A204.1 (cell line): ENCODE results near the gene PCNX3.
"Not testable (repeated sequence)": the region's sequence is repeated elsewhere in the genome, so short reads cannot be mapped to it uniquely, and the experiment has no call there.

Experiments
- FAIRE-seq: peaks from 2 replicates; lab custom pipeline; 2012; peaks lifted over from hg19 to GRCh38; lab: Jason Lieb, UNC

Gene PCNX3

DNA sequence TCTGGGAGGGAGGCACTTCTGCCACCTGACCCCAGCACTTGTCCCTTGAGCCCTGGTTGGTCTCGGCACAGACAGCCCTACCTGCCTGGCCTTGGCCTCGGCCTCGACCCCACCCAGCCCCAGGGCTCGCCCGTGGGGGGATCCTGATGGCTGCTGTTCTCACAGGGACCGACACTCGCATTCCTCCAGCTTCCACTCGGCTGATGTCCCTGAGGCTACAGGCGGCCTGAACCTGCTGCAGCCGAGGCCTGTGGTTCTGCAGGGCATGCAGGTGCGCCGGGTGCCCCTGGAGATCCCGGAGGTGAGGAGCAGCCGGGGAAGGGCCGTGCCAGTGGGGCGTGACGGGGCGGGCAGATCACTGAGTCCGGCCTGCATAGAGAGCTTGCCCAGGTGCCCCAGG, 5.1 kb downstream of the PCNX3 start:
- FAIRE-seq: no peak

GRCh38 chr11:65621460-65621859, 5.9 kb downstream of the PCNX3 start:
- FAIRE-seq: no peak

- no peak for FAIRE-seq
Observed at GRCh38 chr11:65622011-65622410, 6.4 kb downstream of the PCNX3 start.

DNA sequence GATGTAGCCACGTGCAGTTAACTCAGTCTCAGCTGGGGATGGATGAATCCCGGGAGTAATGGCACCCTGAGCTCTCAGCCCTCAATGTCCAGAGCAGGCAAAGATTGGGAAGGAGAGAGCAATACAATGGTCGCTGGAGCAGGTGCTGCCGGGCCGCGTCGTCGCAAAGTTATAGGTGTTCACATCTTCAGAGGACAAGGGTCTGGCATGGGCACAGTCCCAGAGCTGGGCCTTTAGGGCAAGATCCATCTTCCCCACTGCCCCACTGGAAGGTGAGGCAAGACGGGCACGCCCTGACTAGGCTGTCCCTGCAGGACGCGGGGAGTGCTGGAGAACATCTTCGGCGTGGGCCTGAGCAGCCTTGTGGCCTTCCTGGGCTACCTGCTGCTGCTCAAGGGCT, 7.6 kb downstream of the PCNX3 start:
- no peak for FAIRE-seq

DNA sequence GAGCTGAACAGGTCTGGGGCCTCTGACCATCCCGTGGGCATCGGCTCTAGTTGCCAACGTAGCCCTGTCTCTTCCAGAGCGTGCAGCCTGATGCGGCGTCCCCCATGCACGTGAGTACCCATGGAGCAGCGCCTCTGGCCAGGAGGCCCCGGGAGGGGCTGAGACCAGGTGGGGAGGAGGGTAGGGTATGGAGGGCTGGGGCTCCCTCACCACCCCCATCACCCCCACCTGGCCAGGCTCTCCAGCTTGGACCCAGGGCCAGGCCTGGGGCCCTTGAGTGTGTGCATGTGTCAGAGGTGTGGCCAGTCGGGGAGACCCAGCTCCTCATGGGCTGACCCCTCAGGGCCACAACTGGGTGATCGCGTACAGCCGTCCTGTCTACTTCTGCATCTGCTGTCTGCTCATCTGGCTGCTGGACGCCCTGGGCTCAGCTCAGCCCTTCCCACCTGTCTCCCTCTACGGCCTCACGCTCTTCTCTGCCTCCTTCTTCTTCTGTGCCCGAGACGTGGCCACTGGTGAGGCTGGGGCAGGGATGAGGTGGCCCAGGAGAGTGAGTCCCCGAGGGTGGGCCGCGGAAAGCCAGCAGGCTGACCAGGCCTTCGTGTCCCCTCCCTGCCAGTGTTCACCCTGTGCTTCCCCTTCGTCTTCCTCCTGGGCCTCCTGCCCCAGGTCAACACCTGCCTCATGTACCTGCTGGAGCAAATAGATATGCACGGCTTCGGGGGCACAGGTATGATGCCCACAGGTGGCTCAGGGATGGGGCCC, 8.5 kb downstream of the PCNX3 start:
- no peak for FAIRE-seq

- no peak for FAIRE-seq
Observed at GRCh38 chr11:65624931-65625627, 9.5 kb downstream of the PCNX3 start.

DNA sequence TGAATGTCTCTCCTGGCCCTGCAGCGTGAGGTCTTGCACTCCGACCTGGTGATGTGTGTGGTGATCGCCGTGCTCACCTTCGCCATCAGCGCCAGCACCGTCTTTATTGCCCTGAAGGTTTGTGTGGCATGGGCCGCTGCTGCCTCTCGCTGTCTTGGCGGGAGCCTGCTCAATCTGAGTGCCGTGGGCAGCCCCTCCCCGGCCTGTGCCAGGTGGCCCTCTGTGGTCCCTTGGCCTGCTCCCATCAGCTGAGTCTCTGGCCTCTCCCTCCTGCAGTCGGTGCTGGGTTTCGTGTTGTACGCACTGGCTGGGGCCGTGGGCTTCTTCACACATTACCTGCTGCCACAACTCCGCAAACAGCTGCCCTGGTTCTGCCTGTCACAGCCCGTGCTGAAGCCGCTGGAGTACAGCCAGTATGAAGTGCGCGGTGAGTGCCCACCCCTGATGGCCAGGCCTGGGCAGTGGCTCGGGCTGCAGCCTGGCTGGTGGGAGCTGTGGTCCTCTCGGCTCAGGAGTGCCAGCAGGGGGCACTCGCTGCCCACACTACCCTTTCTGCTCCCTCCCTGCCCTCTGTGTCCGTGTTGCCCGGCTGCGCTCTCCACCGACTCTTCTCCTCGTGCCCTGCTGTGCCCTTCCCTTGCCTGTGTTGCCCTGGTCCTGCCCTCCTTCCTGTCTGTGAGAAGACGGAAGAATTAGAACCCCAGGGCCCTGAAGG, 10.2 kb downstream of the PCNX3 start:
- no peak for FAIRE-seq

- no peak for FAIRE-seq
Observed at GRCh38 chr11:65627202-65627601, 11.6 kb downstream of the PCNX3 start.

GRCh38 chr11:65629579-65629978, 14.0 kb downstream of the PCNX3 start:
- FAIRE-seq: no peak

GRCh38 chr11:65630215-65630614, 14.6 kb downstream of the PCNX3 start:
- no peak for FAIRE-seq

DNA sequence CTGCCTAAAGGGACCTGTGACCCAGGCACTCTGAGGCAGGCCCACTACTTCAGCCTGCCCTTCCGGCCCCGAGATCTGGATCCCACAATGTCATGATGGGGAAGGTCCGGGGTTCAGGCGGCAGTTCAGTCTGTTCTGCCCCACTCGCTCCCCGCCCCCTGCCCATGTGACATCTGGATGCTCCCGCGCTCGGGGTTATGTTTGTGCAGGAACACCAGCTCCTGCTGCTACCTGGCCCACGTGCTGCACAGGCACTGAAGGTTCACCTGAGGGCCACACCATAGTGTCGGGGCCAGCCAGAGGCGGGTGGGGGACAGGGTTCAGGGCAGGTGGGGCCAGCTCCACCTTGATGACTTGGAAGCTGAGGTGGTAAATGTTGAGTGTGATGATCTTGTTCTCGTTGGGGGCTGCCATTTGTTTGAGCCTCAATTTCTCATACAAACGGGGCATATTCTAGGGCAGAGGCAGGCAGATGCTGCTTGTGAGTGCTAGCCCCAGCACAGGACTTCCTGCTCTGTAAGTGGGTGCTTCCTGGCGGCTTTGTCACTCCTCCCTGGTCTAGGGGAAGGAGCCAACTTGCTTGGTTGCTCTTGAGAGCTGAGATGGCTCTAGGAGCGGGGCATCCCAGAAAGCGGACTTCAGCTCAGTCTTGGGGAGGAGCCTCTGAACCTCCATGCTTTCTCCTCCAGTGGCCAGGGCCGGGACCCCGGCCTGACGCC, 18.0 kb downstream of the PCNX3 start:
- FAIRE-seq: no peak

DNA sequence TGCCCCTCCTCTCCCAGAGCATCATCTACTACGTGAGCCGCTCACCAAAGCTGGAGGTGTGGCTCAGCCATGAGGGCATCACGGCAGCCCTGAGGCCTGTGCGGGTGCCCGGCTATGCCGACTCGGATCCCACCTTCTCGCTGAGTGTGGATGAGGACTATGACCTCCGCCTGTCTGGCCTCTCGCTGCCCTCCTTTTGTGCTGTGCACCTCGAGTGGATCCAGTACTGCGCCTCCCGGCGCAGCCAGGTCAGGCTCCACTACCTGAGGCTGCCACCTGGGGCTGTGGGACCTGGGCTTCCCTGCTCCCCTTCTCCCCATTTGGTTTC, 18.5 kb downstream of the PCNX3 start:
- no peak for FAIRE-seq

GRCh38 chr11:65634440-65634839, 18.9 kb downstream of the PCNX3 start:
- no peak for FAIRE-seq

GRCh38 chr11:65634905-65635731, 19.5 kb downstream of the PCNX3 start:
- no peak for FAIRE-seq

DNA sequence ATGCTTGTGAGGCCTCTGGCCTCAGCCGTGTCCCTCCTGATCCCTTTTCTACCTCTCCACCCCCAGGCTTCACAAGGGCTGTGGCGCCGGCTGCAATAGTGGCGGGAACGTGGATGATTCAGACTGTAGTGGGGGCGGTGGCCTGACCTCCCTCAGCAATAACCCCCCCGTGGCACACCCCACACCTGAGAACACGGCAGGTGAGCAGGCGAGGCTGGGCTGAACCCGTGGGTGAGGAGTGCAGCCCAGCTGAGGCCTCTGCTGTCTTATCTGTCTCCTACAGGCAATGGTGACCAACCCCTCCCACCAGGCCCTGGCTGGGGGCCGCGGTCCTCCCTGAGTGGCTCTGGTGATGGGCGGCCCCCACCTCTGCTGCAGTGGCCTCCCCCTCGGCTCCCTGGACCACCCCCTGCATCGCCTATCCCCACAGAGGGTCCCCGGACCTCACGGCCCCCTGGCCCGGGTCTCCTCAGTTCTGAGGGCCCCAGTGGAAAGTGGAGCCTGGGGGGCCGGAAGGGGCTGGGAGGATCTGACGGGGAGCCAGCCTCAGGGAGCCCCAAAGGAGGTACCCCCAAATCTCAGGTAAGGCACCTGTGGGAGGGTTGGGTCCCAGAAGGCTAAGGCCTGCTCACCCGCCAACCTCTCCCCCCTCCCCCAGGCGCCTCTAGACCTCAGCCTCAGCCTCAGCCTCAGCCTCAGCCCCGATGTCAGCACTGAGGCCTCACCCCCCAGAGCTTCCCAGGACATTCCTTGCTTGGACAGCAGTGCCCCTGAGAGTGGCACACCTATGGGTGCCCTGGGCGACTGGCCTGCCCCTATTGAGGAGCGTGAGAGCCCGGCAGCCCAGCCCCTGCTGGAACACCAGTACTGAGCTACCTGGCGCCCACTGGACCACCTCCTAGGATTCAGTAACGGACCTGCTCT, 20.8 kb downstream of the PCNX3 start:
- no peak for FAIRE-seq

DNA sequence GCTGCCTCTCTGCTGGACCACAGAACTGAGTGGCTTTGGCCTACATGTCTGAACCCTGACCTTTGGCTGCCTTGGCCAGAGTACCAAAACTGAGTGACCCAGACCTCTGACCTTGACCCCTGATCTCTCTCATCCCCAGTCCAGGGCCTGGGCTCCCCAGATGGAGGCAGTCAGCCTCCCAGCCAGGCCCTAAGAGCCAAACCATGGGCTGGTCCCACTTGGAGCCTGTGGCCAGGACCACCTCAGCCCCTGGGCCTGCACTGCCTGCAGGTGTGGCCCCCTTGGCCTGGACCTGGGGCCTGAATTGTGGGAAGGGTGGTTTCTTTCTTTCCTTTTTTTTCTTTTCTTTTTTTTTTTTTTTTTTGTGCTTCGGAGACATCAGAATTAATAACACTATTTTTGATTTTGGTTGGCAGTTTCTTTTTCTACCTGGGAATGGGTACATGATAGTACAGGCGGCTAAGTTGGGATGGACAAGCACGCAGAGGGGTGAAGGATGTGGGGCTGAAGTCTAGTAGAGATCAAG, 21.5 kb downstream of the PCNX3 start:
- no peak for FAIRE-seq

- no peak for FAIRE-seq
Observed at GRCh38 chr11:65637794-65638419, 22.3 kb downstream of the PCNX3 start, which contains the start of gene SIPA1. Gene SIPA1, plus strand, starts transcription at chr11:65638101. Its CDS starts 2,821 bp downstream, at chr11:65640922.

- not testable (repeated sequence) for FAIRE-seq
Observed at GRCh38 chr11:65639228-65639597, 23.6 kb downstream of the PCNX3 start.

- no peak for FAIRE-seq
Observed at GRCh38 chr11:65639623-65640482, 24.3 kb downstream of the PCNX3 start.
